Activated T-cell treated with anti-CD3 and anti-CD28 coated beads, Interleukin-2, amount 50 U/mL, for 1 hour (primary cell): ENCODE results near the gene BCL11B.

Experiments
- DNase-seq: peaks from one replicate; pipeline ENCODE4 v3.0.0-alpha.2; 2020

The BCL11B gene

DNA sequence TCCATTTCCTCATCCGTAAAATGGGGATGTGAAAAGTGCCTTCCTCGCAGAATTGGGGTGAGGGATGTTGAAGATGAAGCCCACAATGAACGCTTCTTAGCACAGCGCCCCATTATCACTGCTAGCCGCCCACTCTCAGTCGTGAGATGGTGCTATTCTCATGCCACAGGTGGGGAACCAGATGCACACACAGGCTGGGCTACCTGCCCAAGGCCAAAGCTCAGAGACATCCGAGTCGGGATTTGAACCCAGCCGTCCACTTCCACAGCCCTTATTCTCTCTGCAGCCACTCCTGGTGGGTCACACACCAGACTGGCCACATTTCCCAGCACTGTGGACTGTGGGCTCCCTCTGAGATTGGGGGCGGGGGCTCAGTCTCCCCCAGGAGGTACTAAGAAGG lies 55.8 kb downstream of the BCL11B start:
- no peak for DNase-seq

DNA sequence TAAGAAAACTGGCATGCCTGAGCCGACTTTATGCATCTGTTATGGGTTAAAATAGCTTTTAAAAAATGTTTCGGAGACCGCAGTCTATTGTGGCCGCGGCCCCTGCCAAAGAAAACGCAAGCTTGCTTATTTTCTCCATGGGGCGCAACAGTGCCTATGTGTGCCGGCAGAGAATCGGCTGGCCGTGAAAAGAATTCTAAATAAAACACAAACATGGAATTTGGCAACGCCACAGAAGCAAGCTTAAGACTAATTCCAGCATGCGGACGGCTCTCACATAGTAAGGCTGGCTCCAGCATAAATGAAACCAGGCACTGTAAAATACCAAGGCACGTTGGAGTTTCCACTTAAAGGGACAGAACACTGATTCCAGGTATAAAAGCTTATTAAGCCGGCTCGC lies 56.7 kb downstream of the BCL11B start:
- no peak for DNase-seq

DNA sequence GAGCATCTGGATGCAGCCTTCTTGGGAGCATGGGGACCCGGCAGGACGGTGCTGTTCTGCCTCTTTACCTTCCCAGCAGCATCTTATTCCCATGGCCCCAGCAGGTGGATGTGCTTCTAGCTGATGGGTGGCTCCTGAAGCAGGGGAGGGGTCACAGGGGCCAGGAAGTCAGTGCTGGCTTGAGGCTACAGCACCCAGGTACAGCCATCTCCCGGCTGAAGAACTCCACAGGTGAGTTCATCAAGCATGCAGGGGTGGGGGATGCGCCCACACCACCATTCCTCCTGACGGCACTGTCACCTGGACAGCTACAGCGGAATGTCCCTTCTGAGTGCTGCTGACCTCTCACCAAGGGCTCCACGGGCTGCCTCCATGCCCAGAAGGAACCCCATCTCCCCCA lies 57.3 kb downstream of the BCL11B start:
- DNase-seq, result no peak

DNA sequence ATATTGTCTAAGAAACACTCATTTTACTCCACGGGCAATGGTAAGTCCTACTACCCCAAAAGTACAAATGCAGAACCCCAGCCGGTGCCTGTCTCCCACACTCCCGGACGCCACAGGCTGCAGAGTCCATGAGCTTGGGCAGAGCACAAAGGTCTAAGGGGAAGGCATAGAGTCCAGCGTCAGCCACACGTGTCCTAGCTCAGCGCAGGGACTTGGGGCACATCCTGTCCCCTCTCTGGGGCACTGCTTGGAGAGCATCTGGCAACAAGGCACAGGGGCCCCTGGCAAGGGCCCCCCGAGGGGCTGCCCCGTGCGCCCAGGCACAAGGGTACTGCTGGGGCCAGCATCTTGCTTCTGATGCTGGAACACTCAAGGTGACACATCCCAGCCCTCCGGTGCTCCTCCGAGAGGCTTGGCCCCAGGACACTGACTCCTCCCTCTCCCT lies 58.4 kb downstream of the BCL11B start:
- DNase-seq, result no peak

DNA sequence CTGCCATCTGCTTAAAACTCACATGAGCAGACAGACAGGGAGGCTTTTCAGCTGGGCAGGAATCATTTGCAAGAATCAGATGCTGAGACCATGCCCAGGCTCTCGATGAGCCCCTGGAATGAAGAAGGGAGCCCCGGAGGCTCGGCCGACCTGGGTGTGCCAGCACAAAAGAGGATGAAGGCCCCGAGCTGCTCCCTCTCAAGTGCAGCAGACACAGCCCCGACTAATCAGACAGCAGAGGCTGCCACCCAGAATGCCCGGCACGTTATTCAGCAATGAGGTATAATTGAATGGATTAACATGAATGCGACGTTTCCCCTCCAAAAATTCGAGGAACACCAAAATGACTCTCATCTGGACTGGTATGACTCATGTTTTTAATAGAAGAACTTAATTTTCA lies 58.9 kb downstream of the BCL11B start:
- DNase-seq, result peak; percentile 62

DNA sequence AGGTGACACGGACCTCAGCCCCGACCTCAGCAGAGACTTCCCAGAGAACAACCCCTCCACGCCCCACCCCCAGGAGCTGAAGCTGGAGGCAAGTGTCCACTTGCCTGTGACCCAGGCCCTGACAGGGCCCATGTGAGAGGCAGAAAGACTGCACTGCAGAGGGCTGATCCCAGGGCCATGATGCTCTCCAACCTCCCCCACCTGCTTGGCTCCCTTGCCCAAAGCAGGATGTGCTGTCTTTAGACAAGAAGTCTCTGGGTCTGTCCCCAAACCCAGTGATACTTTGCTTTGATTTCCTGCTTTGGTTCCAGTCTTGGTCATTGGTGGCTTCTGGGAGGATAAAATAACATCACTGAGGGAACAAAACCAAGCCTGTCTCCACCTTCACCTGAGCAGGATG lies 59.4 kb downstream of the BCL11B start:
- no peak for DNase-seq

DNA sequence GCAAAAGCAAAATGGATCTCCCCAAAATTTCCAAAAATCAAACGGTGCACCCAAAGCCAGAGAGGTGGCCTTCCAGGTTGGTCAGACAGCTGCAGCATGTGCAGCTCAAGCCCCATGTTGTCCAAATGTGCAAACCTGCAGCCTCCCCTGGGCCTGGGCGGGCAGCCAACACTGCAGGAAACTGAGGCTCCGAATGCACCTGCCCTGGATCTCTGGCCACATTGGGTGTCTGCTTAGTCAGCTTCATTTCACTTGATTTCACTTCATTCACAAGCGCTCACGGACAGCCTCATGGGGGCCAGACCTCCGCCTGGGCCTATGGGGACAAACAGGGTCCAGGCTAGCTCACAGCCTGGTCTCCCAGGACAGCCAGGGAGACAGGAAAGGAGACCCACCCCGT lies 59.8 kb downstream of the BCL11B start:
- no peak for DNase-seq

DNA sequence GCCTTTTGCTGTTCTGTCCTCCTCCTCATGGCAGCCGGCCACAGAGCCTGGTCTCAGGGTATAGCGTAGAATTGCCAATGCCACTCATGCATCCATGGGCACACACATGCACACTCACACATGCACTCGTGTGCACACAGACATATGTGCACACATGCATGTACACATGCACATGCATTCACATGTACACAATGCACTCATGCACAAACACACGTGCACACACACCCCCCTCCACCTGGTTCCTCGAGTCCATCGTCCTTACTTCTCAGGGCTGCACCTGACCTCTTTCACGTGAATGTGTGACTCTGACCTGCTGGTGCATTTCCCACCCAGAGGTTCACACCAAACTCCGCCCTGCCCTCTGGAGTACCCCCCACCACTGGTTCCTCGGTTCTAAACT lies 60.6 kb downstream of the BCL11B start:
- DNase-seq, result no peak

DNA sequence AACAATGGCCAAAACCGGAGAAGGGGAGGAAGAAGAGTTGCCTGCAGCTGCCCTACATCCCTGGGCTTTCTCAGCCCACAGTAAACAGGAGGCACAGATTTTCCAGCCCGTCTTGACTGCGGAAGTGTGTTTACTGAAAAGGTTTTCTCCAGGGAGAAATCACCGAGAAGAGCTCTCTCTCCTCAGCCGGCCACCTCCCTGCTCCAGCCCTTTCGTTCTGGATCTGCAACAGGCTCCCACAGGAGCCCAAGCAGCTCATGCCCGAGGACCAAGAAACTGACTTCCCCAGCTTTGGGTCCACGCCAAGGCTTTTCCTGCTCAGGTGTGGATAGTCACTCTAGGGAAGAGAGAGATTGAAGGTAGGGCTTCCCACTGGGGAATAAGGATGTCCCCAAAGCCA lies 61.7 kb downstream of the BCL11B start:
- no peak for DNase-seq

DNA sequence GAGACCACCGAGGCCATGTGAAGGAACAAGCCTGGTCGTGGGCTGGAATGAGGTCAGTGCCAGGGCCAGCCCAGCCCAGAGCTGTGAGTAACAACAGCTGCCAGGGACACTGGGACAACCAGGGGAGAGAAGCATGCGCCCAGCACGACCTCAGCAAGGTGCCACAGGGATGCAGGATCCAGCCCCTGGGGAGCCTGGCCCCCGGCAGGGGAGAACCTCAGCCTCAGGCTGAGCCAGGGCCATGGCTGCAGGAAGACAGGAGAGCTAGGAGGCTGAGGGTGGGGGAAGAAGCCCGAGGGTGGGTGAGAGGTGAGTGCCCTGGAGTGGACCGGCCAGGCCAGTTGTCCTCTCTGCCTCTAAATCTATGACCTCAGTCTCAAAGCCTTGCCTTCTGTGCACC lies 62.6 kb downstream of the BCL11B start:
- no peak for DNase-seq

DNA sequence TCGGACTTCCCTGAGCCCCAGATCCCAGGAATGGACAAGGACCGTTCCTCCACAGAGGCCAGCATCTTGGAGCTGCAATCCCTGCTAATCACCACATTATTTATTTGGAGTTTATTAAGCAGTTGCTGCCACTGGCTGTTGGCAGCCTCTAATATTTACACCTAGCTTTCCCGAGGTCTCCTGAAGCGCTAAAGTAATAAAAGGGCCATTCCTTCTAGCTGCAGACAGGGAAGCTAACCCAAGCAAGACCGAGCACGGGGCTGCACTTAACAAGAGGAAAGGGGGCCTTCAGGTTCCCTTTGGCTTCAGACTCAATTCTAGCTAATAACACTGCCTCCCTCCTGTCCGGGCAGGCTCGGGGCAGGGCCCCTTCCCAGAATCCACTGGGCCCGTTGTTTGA lies 63.7 kb downstream of the BCL11B start:
- no peak for DNase-seq

DNA sequence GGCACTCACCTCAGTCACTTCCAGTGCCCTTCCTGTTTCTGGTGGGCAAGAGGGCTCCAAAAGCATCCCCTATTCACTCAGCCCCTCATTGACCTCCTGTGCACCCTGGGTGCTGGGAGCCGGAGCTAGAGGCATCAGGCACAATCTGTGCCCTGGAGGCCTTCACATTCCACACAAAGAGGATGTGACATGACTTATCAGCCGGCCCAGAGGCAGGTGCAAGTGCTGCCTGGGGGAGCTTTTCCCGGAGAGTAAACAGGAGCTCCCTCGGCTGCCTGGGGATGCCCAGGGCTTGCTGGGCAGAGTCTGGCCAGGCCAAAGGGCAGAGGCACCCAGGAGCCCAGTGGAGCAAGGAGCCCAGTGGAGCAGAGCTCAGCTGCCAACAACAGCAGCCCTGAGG lies 64.5 kb downstream of the BCL11B start:
- no peak for DNase-seq

DNA sequence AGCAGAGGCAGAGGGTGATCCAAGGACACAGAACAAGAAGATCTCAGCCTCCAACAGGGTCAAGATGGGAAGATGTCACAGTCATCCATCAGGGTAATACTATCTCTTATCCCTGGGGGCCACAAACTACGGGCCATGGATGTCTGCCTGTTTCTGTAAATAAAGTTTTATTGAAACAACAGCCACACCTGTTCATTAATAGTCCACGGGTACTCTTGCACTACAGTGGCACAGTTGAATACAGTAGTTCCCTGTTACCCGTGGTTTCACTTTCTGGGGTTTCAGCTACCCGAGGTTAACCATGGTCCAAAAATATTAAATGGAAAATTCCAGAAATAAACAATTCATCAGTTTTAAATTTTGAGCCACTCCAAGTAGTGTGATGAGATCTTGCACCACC lies 65.9 kb downstream of the BCL11B start:
- DNase-seq, result no peak

DNA sequence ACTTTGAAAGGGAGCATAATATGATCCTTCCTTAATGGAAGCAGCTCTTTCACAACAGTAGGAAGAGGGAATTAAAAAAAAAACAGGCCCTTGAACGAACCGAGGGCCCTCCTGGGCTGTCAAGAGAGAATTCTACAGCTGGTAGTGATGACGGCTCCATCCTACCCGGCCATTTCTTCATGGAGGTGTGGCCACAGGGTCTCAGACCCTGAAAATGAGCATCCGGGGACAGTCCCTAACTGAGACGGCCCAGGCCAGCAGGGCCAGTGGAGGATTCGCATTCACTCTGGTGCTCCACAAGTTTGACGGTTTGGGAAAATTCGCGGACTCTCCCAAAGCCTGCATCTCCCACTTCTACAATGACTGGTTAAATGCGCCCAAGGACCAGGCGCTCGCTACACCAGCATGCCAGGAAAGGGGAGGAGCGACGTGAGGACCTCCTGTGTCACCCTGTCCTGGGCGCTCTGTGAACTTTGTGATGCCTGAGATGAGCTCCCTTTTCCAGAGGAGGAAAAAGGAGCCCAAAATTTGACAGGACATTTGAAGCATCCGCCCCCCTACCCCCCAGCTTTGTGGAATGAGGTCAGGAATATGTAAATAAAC lies 66.8 kb downstream of the BCL11B start:
- DNase-seq, result no peak

DNA sequence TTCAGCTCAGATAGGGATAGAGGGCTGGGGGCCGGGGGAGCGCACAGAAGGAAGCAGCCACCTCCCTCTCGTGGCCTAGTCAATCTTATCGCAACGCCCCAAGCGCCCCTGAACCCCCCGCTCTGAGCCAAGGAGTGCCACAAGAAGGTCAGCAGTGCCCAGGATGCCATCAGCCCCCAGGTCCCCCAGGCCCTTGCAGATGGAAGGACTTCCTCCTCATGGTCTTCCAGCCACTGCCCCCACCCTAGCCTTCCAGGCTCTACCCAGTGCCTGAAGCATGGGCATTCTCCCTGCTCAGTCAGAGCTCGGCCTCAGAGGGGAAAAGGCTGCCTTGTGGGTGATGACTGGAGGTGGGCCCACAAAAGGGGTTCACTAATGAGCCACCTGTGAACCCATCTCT lies 68.2 kb downstream of the BCL11B start:
- no peak for DNase-seq

DNA sequence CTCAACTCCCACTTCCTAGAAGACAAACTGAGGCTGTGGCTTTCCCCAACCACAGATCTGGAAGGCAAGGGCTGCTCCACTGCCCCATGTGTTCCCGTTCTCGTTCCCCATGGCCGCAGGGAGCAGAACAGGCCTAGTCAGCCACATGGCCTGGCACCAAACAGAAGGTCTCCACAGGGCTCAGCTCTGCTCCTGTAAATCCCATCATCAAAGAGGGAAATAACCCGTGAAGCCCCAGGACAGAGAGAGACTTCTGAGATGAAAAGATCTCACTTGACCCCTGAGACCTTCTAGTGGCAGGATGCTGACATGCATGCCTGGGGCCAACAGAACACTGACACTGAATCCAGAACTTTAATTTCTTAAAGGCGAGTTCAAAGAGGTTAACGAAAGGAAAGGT lies 68.9 kb downstream of the BCL11B start:
- DNase-seq, result no peak

DNA sequence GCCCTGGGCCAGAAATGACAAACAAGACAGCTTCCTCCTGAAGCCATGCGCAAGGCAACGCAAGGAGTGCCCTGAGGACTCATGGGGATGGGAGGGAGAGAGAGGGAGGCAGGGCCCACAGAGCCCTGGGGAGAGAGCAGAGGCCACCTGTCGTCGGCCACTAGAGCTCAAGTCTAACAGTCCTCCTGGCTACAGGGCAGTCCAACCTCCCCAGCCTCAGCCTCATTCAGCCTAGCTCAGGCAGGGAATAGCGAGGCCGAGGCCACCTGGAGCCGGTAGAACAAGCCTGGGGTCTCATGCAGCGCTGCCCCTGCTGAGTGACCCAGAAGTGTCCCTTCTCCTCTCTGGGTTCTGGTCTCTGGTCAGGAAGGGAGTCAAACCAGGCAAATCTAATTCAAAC lies 69.5 kb downstream of the BCL11B start:
- no peak for DNase-seq

DNA sequence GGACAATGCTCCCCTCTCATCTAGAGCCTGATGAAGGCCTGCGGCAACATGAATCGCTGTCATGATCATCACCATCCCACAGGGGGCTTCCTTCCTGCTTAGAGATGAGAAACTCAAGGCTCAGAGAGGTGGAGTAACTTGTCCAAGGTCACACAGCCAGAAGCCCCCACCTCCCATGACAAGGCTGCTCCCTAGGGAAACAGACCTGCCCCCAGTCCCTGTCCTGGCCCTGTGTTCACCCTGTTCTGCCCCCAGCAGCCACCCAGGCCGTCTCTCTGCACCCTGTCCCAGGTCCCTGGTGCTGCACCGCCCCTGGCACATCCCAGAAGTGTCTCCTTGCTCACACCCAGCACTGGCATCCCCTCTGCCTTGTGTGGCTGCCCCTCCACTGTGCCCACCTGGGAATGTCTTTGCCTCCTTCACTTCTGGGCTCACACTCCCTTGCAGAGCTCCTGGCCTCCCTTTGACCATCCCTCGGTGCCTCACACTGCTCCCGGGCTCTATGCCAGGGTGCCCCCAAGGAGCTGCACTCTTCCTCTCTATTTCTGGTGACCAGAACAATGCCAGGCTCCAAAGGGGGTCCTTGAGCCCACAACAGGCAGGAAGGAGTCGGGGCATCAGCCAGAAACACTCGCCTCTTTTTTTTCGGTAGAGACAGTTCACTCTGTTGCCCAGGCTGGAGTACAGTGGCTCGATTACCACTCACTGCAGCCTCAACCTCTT lies 70.5 kb downstream of the BCL11B start:
- no peak for DNase-seq

DNA sequence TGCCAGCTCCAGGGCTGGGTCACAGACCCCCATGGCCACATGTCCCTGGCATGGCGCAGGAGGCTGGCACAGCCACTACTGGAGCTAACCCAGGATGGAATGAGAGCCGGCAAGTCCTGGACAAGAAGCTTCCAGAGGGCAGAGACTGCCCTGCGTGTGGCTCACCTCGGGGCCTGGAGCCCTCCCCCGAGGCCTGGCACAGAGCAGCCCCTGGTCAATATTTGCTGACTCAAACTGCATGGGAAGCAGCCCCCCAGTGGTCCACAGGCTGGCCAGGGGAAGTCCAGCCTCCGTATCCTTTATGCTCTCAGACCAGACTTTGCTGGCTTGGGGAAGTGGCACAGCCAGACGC lies 71.4 kb downstream of the BCL11B start:
- DNase-seq, result no peak

DNA sequence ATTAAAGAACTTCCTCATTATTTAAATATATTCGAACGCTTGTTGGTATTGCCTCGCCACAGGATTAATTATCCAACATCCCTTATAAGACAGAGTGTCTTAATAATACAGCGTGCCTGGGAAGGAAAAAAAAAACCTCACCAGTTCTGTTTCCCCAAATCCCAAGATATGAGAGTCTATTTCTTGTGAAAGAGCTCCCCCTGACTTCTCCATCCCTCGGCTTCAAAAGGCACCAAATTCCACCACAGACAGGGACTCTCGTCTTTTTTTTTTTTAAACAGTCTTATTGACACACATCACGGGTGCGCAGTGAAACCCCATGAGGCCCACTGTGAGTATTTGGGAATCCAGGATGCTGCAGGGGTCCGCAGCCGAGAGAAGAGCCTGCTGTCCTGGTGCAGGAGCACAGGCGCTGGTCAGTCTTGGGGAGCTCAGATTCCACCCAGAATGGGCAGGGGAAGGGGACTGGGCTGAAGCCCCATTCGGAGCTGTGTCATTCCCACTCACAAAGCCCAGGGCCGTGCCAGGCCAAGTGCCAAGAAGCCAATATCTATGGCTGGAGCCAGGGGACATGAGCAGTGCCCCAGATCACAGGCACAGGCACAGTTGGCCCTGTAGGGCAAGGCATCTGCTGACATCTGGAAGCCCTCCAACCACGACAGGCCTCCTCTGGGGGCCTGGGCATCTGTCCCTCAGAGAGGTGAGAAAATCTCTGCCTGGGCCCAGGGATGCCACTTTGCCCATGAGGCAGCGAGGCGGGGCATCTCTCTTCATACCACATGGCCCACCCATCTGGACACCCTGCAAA lies 71.9 kb downstream of the BCL11B start:
- no peak for DNase-seq

DNA sequence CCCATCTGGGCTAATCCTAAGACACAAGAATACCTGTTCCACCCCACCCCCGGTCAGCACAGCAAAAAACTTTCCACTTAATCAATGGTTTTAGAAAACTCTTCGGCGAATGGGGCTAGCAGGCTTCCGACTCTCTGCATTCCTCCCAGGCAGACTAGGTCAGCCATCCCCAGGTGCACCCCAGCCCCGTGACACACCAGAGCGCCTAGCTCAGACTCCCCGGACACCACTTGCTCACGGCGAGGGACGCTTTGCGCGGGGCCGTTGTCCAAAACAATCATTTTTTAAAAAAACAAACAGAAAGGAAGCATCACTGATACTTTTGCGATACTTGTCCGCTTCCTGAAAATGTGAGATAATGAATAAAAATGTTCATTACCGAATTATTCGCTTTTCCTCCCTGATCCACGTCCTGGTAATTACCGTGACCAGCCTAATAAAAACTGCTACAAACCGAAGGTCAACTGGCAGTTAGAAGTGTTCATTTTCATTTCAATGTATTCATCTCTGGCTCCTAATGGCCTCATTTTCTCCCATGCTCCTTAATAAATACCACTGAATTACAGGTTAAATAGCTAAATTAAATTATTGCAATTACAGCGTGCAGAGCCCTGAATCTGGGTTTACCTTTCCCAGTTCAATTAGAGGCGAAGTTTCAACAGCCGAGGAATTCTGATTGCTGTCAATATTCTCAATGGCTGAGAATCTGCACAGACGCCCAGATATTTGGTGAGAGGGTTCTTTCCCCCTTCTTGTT lies 73.1 kb downstream of the BCL11B start:
- DNase-seq, result no peak

DNA sequence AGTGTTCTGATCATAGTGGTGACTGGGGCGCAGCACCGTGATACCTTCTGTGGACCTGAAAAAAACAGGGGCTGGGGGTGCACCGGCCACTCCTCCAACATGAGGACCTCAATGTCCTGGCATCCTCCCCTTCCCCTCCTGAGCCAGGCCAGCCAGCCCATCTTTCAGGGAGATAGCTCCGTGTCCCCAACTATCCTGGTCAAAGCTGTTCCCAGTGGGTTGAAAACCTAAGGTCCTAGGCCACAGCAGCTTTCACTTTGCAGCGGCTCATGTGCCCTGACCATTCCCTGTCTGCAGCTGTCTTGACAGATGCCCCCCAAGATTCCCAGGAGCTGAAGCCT lies 75.7 kb downstream of the BCL11B start:
- no peak for DNase-seq

DNA sequence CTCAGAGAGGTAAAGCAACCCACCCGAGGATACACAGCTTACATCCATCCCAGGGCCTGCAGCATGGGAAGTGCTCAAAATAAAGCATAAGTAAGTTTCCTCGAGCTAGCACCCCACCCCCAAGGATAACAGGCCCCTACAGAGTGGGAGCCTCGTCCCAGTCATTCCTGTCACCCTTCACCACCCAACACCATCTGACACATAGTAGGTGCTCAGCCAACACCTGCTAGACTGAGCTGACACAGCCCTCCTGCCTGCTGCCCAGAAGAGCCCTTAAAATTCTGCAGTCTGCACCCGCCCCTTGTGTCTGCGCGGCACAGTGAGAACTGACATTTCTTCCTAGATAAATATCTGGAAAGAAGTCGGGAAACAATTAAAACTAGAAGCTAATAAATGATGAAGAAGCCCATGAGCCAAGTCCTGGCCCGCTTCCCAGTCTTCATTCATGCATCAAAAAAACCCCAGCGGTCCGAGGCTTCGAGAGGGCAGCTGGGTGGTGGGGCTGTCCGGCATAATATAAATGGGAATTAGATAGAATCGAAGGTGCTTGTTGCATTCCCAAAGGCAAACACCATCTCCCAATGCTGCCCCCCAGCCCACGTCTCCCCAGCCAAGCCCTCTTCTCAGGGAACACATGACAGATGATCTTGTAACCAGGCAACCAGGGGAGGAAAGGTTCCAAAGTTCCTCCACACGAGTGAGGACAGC lies 76.2 kb downstream of the BCL11B start:
- DNase-seq, result no peak
